Duodenal mucosa (tissue), 2 donors: Measurements from ENCODE around the gene MLH3.
"Not testable (repeated sequence)": the region's sequence is repeated elsewhere in the genome, so short reads cannot be mapped to it uniquely, and the experiment has no call there.

Experiments used
- H3K27ac ChIP-seq: one replicate; pipeline ENCODE4 v1.7.0; 2013; ENCODE audit warnings: low read depth, low read length
- H3K27me3 ChIP-seq, 2 donors: one replicate each; pipeline ENCODE4 v1.7.0; 2013; ENCODE audit warnings: low read length in 2 of 2, control low read depth in 1 of 2; ENCODE audit not compliant: insufficient read depth in 2 of 2, control insufficient read depth in 1 of 2
- H3K36me3 ChIP-seq, 2 donors: one replicate each; pipeline ENCODE4 v1.7.0; 2013; ENCODE audit warnings: low read length in 2 of 2, control low read depth in 1 of 2; ENCODE audit not compliant: insufficient read depth in 2 of 2, control insufficient read depth in 1 of 2
- H3K4me1 ChIP-seq, 2 donors: one replicate each; pipeline ENCODE4 v1.7.0; 2013; ENCODE audit warnings: low read length in 2 of 2, control low read depth in 1 of 2; ENCODE audit not compliant: insufficient read depth in 2 of 2, control insufficient read depth in 1 of 2
- H3K4me3 ChIP-seq, 2 donors: one replicate each; pipeline ENCODE4 v1.7.0; 2013; ENCODE audit warnings: low read length in 2 of 2, low read depth in 1 of 2
- H3K9ac ChIP-seq, 2 donors: one replicate each; pipeline ENCODE4 v1.7.0; 2013; ENCODE audit warnings: low read length in 2 of 2, low read depth in 1 of 2
- H3K9me3 ChIP-seq, 2 donors: one replicate each; pipeline ENCODE4 v1.7.0; 2013; ENCODE audit warnings: low read length in 2 of 2, control low read depth in 1 of 2; ENCODE audit not compliant: control insufficient read depth in 1 of 2

Gene MLH3

GRCh38 chr14:75067765-75068164, 16.5 kb upstream of the MLH3 start:
- not testable (repeated sequence) for H3K9ac ChIP-seq, H3K9me3 ChIP-seq, H3K27me3 ChIP-seq, H3K27ac ChIP-seq, H3K36me3 ChIP-seq
- Histone ChIP-seq H3K4me3 (peak overlapping the region in 1 of 2 donors; percentile 72), H3K4me1 (peaks cover 21 to 28% of the 10 kb centered on the region in 2 donors)

DNA sequence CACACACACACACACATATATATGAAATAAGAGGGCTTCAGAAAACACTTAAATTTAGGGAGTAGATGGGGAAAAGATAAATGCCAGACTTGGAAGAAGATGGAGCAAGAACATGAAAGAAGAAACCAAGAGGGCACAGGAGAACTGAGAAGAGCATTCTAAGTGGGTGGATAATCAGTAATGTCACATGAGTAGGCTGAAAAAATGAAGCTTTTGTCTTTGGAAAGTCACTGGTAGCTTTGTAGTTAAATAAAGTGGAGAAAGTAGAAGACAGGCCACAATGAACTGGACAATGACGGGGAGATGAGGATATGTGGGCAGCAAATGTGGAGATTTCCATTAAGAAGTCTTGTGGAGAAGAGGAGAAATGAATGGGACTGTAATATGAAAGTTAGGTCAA, 15.9 kb upstream of the MLH3 start:
- Histone ChIP-seq H3K4me3 (no peak overlapping the region), H3K9me3 (no peaks in the 10 kb centered on the region), H3K36me3 (no peaks in the 10 kb centered on the region), H3K4me1 (peaks cover 21 to 31% of the 10 kb centered on the region in 2 donors), H3K27ac (no peak overlapping the region), H3K27me3 (no peaks in the 10 kb centered on the region), H3K9ac (no peak overlapping the region)

GRCh38 chr14:75066691-75067090, 15.4 kb upstream of the MLH3 start:
- Histone ChIP-seq H3K36me3 (no peaks in the 10 kb centered on the region), H3K27ac (no peak overlapping the region), H3K9ac (no peak overlapping the region), H3K9me3 (no peaks in the 10 kb centered on the region), H3K4me1 (peaks cover 21 to 31% of the 10 kb centered on the region in 2 donors), H3K4me3 (no peak overlapping the region), H3K27me3 (no peaks in the 10 kb centered on the region)

DNA sequence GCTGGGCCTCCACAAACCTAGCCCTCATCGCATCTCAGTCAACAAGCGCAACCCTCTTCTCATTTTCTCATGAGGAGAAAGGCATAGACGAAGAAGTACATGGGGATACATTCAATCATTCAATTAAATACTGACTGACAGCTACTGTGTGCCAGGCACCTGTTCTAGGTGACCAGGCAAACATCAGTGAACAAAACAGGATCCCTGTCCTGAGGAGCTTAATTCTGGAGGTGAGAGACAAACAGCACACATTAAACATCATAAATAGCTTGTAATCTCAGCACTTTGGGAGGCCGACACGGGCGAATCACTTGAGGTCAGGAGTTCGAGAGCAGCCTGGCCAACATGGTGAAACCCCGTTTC, 12.9 kb upstream of the MLH3 start:
- H3K4me1 ChIP-seq = peaks cover 11 to 15% of the 10 kb centered on the region in 2 donors
- H3K9ac ChIP-seq = peak overlapping the region; percentile 74 to 94
- H3K36me3 ChIP-seq = no peaks in the 10 kb centered on the region
- no peaks in the 10 kb centered on the region for H3K27me3 ChIP-seq
- H3K27ac ChIP-seq = no peak overlapping the region
- H3K9me3 ChIP-seq = no peaks in the 10 kb centered on the region
- H3K4me3 ChIP-seq = peak overlapping the region; percentile 85 to 98

- peak within 1 kb of the TSS; percentile 85 to 98 for H3K4me3 ChIP-seq
- no peaks in the 10 kb centered on the region for H3K36me3 ChIP-seq
- H3K27me3 ChIP-seq = no peaks in the 10 kb centered on the region
- peaks cover 11 to 13% of the 10 kb centered on the region in 2 donors for H3K4me1 ChIP-seq
- no peaks in the 10 kb centered on the region for H3K9me3 ChIP-seq
- no peak within 1 kb of the TSS for H3K27ac ChIP-seq
- peak within 1 kb of the TSS; percentile 74 to 94 for H3K9ac ChIP-seq
Measured at GRCh38 chr14:75063491-75064204, 12.4 kb upstream of the MLH3 start, which contains the start of gene ACYP1. Gene ACYP1, minus strand, starts transcription at chr14:75064024. Its CDS starts 471 bp downstream, at chr14:75063553.

GRCh38 chr14:75063013-75063412, 11.7 kb upstream of the MLH3 start:
- H3K27me3 ChIP-seq = no peaks in the 10 kb centered on the region
- peak overlapping the region; percentile 74 to 94 for H3K9ac ChIP-seq
- H3K36me3 ChIP-seq = no peaks in the 10 kb centered on the region
- H3K27ac ChIP-seq = no peak overlapping the region
- H3K4me3 ChIP-seq = peak overlapping the region; percentile 85 to 98
- peaks cover 9 to 11% of the 10 kb centered on the region in 2 donors for H3K4me1 ChIP-seq
- no peaks in the 10 kb centered on the region for H3K9me3 ChIP-seq

GRCh38 chr14:75060420-75060819, 9.2 kb upstream of the MLH3 start:
- no peak overlapping the region for H3K4me3 ChIP-seq
- H3K27ac ChIP-seq = no peak overlapping the region
- peaks cover 9 to 11% of the 10 kb centered on the region in 2 donors for H3K4me1 ChIP-seq
- H3K27me3 ChIP-seq = no peaks in the 10 kb centered on the region
- no peaks in the 10 kb centered on the region for H3K9me3 ChIP-seq
- no peak overlapping the region for H3K9ac ChIP-seq
- H3K36me3 ChIP-seq = no peaks in the 10 kb centered on the region

- no peak overlapping the region for H3K27ac ChIP-seq
Measured at GRCh38 chr14:75059642-75060041, 8.4 kb upstream of the MLH3 start.

GRCh38 chr14:75054421-75054820, 3.2 kb upstream of the MLH3 start:
- Histone ChIP-seq H3K9ac (no peak overlapping the region), H3K27me3 (no peaks in the 10 kb centered on the region), H3K9me3 (no peaks in the 10 kb centered on the region), H3K36me3 (no peaks in the 10 kb centered on the region), H3K4me3 (no peak overlapping the region), H3K4me1 (peaks cover 8 to 9% of the 10 kb centered on the region in 2 donors), H3K27ac (no peak overlapping the region)

More at GRCh38 chr14:75059642-75060041, 8.4 kb upstream of the MLH3 start:
- Histone ChIP-seq H3K9ac (no peak overlapping the region), H3K4me3 (no peak overlapping the region), H3K36me3 (no peaks in the 10 kb centered on the region), H3K27me3 (no peaks in the 10 kb centered on the region), H3K4me1 (peaks cover 9 to 11% of the 10 kb centered on the region in 2 donors), H3K9me3 (no peaks in the 10 kb centered on the region)

GRCh38 chr14:75053396-75054291, 2.4 kb upstream of the MLH3 start:
- Histone ChIP-seq H3K36me3 (no peaks in the 10 kb centered on the region), H3K27ac (no peak overlapping the region), H3K4me1 (peaks cover 9 to 13% of the 10 kb centered on the region in 2 donors), H3K9ac (no peak overlapping the region), H3K9me3 (no peaks in the 10 kb centered on the region), H3K27me3 (no peaks in the 10 kb centered on the region), H3K4me3 (no peak overlapping the region)
